H1 (cell line): ENCODE measurements around the gene C20orf144. TPM values are rescaled to one million over a fixed set of nuclear protein-coding genes. Genes with fewer than 3 reads are reported as not detected.

Experiments used
- CTCF ChIA-PET: fragments of 300-600 bp; sonication (Branson Sonifier 250); formaldehyde crosslinking; loops from one replicate; lab custom pipeline; 2021; ENCODE audit not compliant: partially characterized antibody; lab: Charles Lee
- POLR2A ChIA-PET: fragments of 300-600 bp; sonication (Branson Sonifier 250); formaldehyde crosslinking; loops from one replicate; lab custom pipeline; 2021; ENCODE audit warnings: inconsistent platforms; ENCODE audit not compliant: partially characterized antibody; lab: Charles Lee
- DNase-seq, 2 experiments: peaks; one replicate each; pipeline versions ENCODE4 v3.0.0 to v3.0.0-alpha.2; 2010 to 2022; ENCODE audit warnings: low spot score in 2 of 2, low read depth in 1 of 2, mixed read lengths in 1 of 2
- FAIRE-seq: peaks from 2 replicates; lab custom pipeline; 2011; peaks lifted over from hg19 to GRCh38; lab: Jason Lieb, UNC
- H2AFZ ChIP-seq: 2 replicates; pipeline ENCODE4 v1.8.1; 2012; ENCODE audit warnings: low read length, inconsistent platforms
- H2AK5ac ChIP-seq: 2 replicates; pipeline ENCODE4 v1.6.1; 2013; ENCODE audit warnings: low read depth, low read length
- H2BK120ac ChIP-seq: replicated peaks from 2 replicates; pipeline ENCODE3; 2013; ENCODE audit warnings: low read depth, low read length, inconsistent platforms
- H2BK12ac ChIP-seq: 2 replicates; pipeline ENCODE4 v1.6.1; 2013; ENCODE audit warnings: low read depth, low read length
- H2BK15ac ChIP-seq: 2 replicates; pipeline ENCODE4 v1.6.1; 2013; ENCODE audit warnings: low read length
- H2BK20ac ChIP-seq: 2 replicates; pipeline ENCODE4 v1.6.1; 2013; ENCODE audit warnings: low read length
- H2BK5ac ChIP-seq: 2 replicates; pipeline ENCODE4 v1.6.1; 2013; ENCODE audit warnings: low read depth, low read length
- H3K14ac ChIP-seq: 2 replicates; pipeline ENCODE4 v1.6.1; 2013; ENCODE audit warnings: inconsistent platforms; ENCODE audit not compliant: insufficient read length
- H3K18ac ChIP-seq: 2 replicates; pipeline ENCODE4 v1.6.1; 2013; ENCODE audit warnings: low read length; ENCODE audit errors: extremely low read depth
- H3K23ac ChIP-seq: 2 replicates; pipeline ENCODE4 v1.6.1; 2013; ENCODE audit warnings: inconsistent platforms; ENCODE audit not compliant: insufficient read length
- H3K23me2 ChIP-seq: 2 replicates; pipeline ENCODE4 v1.6.1; 2013; ENCODE audit warnings: low read depth, low read length
- H3K27ac ChIP-seq: 2 replicates; pipeline ENCODE4 v1.6.1; 2011; ENCODE audit warnings: low read depth, low read length, inconsistent platforms
- H3K27me3 ChIP-seq, 4 experiments: replicated peaks in 1 of 4; 1 replicate in 1 of 4; 2 replicates in 3 of 4; pipeline versions ENCODE4 v1.6.1 to v1.8.1; 2011 to 2013; ENCODE audit warnings: low read length in 3 of 4, mild to moderate bottlenecking in 3 of 4, inconsistent platforms in 2 of 4, mixed read lengths in 2 of 4, moderate library complexity in 1 of 4; ENCODE audit not compliant: control insufficient read depth in 3 of 4, insufficient read depth in 3 of 4; ENCODE audit errors: extremely low read depth in 1 of 4
- H3K36me3 ChIP-seq, 4 experiments: 2 replicates each; pipeline versions ENCODE4 v1.6.1 to v1.8.1; 2011 to 2013; ENCODE audit warnings: mild to moderate bottlenecking in 4 of 4, low read length in 3 of 4, moderate library complexity in 2 of 4, control low read depth in 1 of 4, inconsistent platforms in 1 of 4; ENCODE audit not compliant: insufficient read depth in 4 of 4, control insufficient read depth in 2 of 4
- H3K4ac ChIP-seq: replicated peaks from 2 replicates; pipeline ENCODE3; 2013; ENCODE audit warnings: low read length, low read depth, mixed read lengths, inconsistent platforms; ENCODE audit not compliant: insufficient read length
- H3K4me1 ChIP-seq, 4 experiments: replicated peaks in 1 of 4; 1 replicate in 1 of 4; 2 replicates in 3 of 4; pipeline versions ENCODE4 v1.6.1 to v1.8.1; 2011 to 2013; ENCODE audit warnings: low read length in 3 of 4, inconsistent platforms in 2 of 4, mixed read lengths in 1 of 4; ENCODE audit not compliant: insufficient read depth in 4 of 4, control insufficient read depth in 3 of 4
- H3K4me2 ChIP-seq, 2 experiments: 2 replicates each; pipeline versions ENCODE4 v1.6.1 to v1.8.1; 2011 to 2013; ENCODE audit warnings: low read depth in 2 of 2, low read length in 2 of 2, control low read depth in 1 of 2, inconsistent platforms in 1 of 2, mild to moderate bottlenecking in 1 of 2; ENCODE audit not compliant: insufficient read depth in 1 of 2
- H3K4me3 ChIP-seq, 4 experiments: fragments of 200-600, 300-600 bp in 1 of 4; sonication (generic), shearing (Covaris generic), sonication (Bioruptor Twin) in 1 of 4; 2 replicates each; pipeline versions ENCODE4 v1.5.1 to v1.8.1; 2011 to 2016; ENCODE audit warnings: low read length in 4 of 4, low read depth in 3 of 4, control low read depth in 2 of 4, inconsistent platforms in 2 of 4, mild to moderate bottlenecking in 2 of 4, mixed read lengths in 1 of 4, moderate library complexity in 1 of 4; ENCODE audit not compliant: insufficient read depth in 2 of 4; ENCODE audit errors: extremely low read depth in 1 of 4
- H3K56ac ChIP-seq: replicated peaks from 2 replicates; pipeline ENCODE3; 2013; ENCODE audit warnings: low read depth, mild to moderate bottlenecking, mixed read lengths, low read length, inconsistent platforms; ENCODE audit not compliant: insufficient read length
- H3K79me1 ChIP-seq: 2 replicates; pipeline ENCODE4 v1.6.1; 2013; ENCODE audit warnings: low read depth, low read length, control low read depth
- H3K79me2 ChIP-seq, 2 experiments: 2 replicates each; pipeline versions ENCODE4 v1.6.1 to v1.8.1; 2012 to 2013; ENCODE audit warnings: low read length in 2 of 2, mild to moderate bottlenecking in 2 of 2, inconsistent platforms in 1 of 2; ENCODE audit not compliant: insufficient read depth in 2 of 2, control insufficient read depth in 1 of 2
- H3K9ac ChIP-seq, 4 experiments: replicated peaks in 1 of 4; 1 replicate in 1 of 4; 2 replicates in 3 of 4; pipeline versions ENCODE4 v1.6.1 to v1.8.1; 2011 to 2013; ENCODE audit warnings: low read depth in 3 of 4, low read length in 3 of 4, control low read depth in 2 of 4, mild to moderate bottlenecking in 2 of 4, moderate library complexity in 2 of 4, inconsistent platforms in 1 of 4; ENCODE audit errors: extremely low read depth in 1 of 4
- H3K9me3 ChIP-seq, 2 experiments: 2 replicates each; pipeline versions ENCODE4 v1.6.1 to v1.8.1; 2012 to 2013; ENCODE audit warnings: mild to moderate bottlenecking in 2 of 2, moderate library complexity in 2 of 2, control low read depth in 1 of 2, inconsistent platforms in 1 of 2, low read depth in 1 of 2, low read length in 1 of 2, mixed read lengths in 1 of 2; ENCODE audit not compliant: insufficient read depth in 2 of 2
- H4K20me1 ChIP-seq, 2 experiments: replicated peaks in 1 of 2; 2 replicates each; pipeline versions ENCODE3 to v1.8.1; 2011 to 2013; ENCODE audit warnings: inconsistent platforms in 2 of 2, low read length in 2 of 2, mild to moderate bottlenecking in 1 of 2; ENCODE audit not compliant: insufficient read depth in 2 of 2, control insufficient read depth in 1 of 2
- H4K5ac ChIP-seq: 2 replicates; pipeline ENCODE4 v1.6.1; 2013; ENCODE audit warnings: low read length, low read depth, mixed read lengths, inconsistent platforms; ENCODE audit not compliant: insufficient read length
- H4K8ac ChIP-seq: 2 replicates; pipeline ENCODE4 v1.8.0; 2013; ENCODE audit warnings: mild to moderate bottlenecking, moderate library complexity, low read length, inconsistent platforms; ENCODE audit not compliant: insufficient read depth; ENCODE audit errors: extremely low read depth
- H4K91ac ChIP-seq: replicated peaks from 2 replicates; pipeline ENCODE3; 2013; ENCODE audit warnings: low read length, mixed read lengths, inconsistent platforms; ENCODE audit not compliant: insufficient read length
- CHD2 ChIP-seq: IDR thresholded peaks from 2 replicates; pipeline ENCODE4 v1.6.1; 2012; ENCODE audit warnings: low read length, improper control_type of control experiment
- MAFK ChIP-seq: IDR thresholded peaks from 2 replicates; pipeline ENCODE4 v1.6.1; 2012; ENCODE audit warnings: low read depth, mild to moderate bottlenecking, improper control_type of control experiment, low read length
- WGBS, 2 experiments: shearing (Covaris generic) in 1 of 2; methylation state at CpG; one replicate each; pipeline versions ENCODE4 v1.1.6 to v1.1.7; 2013 to 2015; ENCODE audit warnings: low lambda C conversion rate in 2 of 2, mixed read lengths in 2 of 2, inconsistent platforms in 1 of 2, low coverage in 1 of 2, missing lambda C conversion rate in 1 of 2; ENCODE audit not compliant: insufficient replicate concordance in 2 of 2, insufficient coverage in 1 of 2, insufficient read length in 1 of 2; ENCODE audit errors: extremely low coverage in 1 of 2, missing lambda C conversion rate in 1 of 2; 5-methylcytosine and 5-hydroxymethylcytosine counted together
- polyA plus RNA-seq, 7 experiments: library from polyadenylated mRNA; depleted of rRNA in 3 of 7; stranded (reverse) in 5 of 7; unstranded in 2 of 7; fragments of >200 nt in 5 of 7; fragments of 200-250 nt in 2 of 7; gene quantifications; 1 replicate in 5 of 7; 2 replicates in 1 of 7; 4 replicates in 1 of 7; pipeline versions ENCODE4 v1.2.1 to v1.2.3, GENCODE V29; 2011 to 2013; ENCODE audit warnings: missing spikeins in 2 of 7, mixed read lengths in 2 of 7
- total RNA-seq: library from RNA; stranded (reverse); fragmentation: NEBNext Ultra II Directional; extraction: Animal tissue kit (Norgen Biotek cat#: 25700); gene quantifications from 2 replicates; pipeline ENCODE4 v1.2.1, GENCODE V29; 2021

C20orf144 gene
- total and polyA plus RNA-seq, 2 of the 8 experiments (the other 6 are each of a cell fraction or from before 2014, with no cell fraction given) = 0.21 to 0.24 TPM

GRCh38 chr20:33647603-33648395 is 14.3 kb upstream of the C20orf144 start:
- H2BK120ac ChIP-seq = no peak overlapping the region
- ChIA-PET POLR2A (interaction anchor here (0.6 to 1.6 kb wide), 4 partner anchors 11 to 189 kb away, joined by 3 to 6 read pairs (median 3); no protein-coding TSS in a partner anchor), CTCF (interaction anchor here (0.6 to 1.8 kb wide), 6 partner anchors 17 to 191 kb away, joined by 3 to 6 read pairs (median 4); no protein-coding TSS in a partner anchor)
- no peak overlapping the region for H3K4ac ChIP-seq
- H2BK20ac ChIP-seq = no peak overlapping the region
- H4K5ac ChIP-seq = no peak overlapping the region
- 90% methylated on average over 11 of the region's 11 CpGs; no CpG with 5 or more reads in 1 of the 2 experiments for WGBS, 2 experiments
- no peak overlapping the region for H3K56ac ChIP-seq
- peaks cover 0 to 4% of the 10 kb centered on the region in 2 experiments for H4K20me1 ChIP-seq
- no peak overlapping the region for H4K8ac ChIP-seq
- H3K27me3 ChIP-seq = no peaks in the 10 kb centered on the region
- H2BK12ac ChIP-seq = no peak overlapping the region
- FAIRE-seq = no peak
- H3K4me1 ChIP-seq = no peaks in the 10 kb centered on the region; a peak in 1 of 7 replicates
- no peak overlapping the region for H3K23ac ChIP-seq
- H3K27ac ChIP-seq = no peak overlapping the region
- H3K4me3 ChIP-seq = no peak overlapping the region
- no peak overlapping the region for H3K18ac ChIP-seq
- no peak overlapping the region for H3K4me2 ChIP-seq
- H3K9ac ChIP-seq = no peak overlapping the region
- DNase-seq = no peak
- H3K79me2 ChIP-seq = no peaks in the 10 kb centered on the region
- H3K23me2 ChIP-seq = no peaks in the 10 kb centered on the region
- no peak overlapping the region for H3K14ac ChIP-seq
- no peak overlapping the region for H2AK5ac ChIP-seq
- H3K36me3 ChIP-seq = peaks cover 0 to 11% (median 0%) of the 10 kb centered on the region in 4 experiments; a peak in 2 of 8 replicates
- H3K9me3 ChIP-seq = no peaks in the 10 kb centered on the region
- no peak overlapping the region for H2BK15ac ChIP-seq
- no peak overlapping the region for H2BK5ac ChIP-seq
- H4K91ac ChIP-seq = no peak overlapping the region
- H2AFZ ChIP-seq = no peak overlapping the region
- TF ChIP-seq MAFK = no peak
- TF ChIP-seq CHD2 = no peak
- no peaks in the 10 kb centered on the region for H3K79me1 ChIP-seq
